ENCODE measurements around the gene PTPRN2. TPM values are rescaled to one million over a fixed set of nuclear protein-coding genes. Genes with fewer than 3 reads are reported as not detected.
"Not testable (repeated sequence)": the region's sequence is repeated elsewhere in the genome, so short reads cannot be mapped to it uniquely, and the experiment has no call there.

Gene PTPRN2
- total RNA-seq, 4 donors from 2014 or later = 6.6 to 10.7 (median 8.2) TPM

DNA sequence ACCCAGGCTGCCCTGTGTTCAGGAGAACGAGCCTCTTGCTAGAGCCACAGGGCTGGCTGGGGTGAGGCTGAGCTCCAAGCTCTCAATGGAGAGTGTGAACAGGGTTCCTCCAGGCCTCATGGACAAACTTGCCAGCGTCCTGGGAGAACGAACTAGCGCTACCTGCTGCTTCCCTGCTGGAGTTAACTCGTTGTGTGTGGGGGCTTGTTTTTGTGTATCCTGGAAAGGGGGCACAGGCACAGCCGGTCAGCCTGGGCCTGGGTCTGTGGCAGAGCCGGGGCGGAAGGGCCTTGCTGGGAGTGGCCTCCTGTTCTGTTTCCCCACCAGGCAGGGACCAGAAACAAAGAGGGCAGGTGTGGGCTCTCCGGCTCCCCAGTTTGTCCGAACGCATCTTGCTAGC, 991.6 kb downstream of the PTPRN2 start:
- TF ChIP-seq CTCF (IDR thresholded peaks at IDR 0.05) = no peak
- no peak for TF ChIP-seq POLR2A (IDR thresholded peaks at IDR 0.05)
- no peak for TF ChIP-seq EP300 (IDR thresholded peaks at IDR 0.05)
- H3K4me3 ChIP-seq = no peak overlapping the region
- peaks cover 0 to 13% (median 0%) of the 10 kb centered on the region in 3 donors for H3K36me3 ChIP-seq
- no peak for DNase-seq (ENCODE audit: low spot score in 2 of 2)
- H3K27ac ChIP-seq = no peak overlapping the region
- 79 to 81% methylated on average over 10 to 11 of the region's 11 CpGs for WGBS, 2 donors
- H3K4me1 ChIP-seq = no peaks in the 10 kb centered on the region
- no peaks in the 10 kb centered on the region for H3K9me3 ChIP-seq
- no peaks in the 10 kb centered on the region for H3K27me3 ChIP-seq

- Histone ChIP-seq H3K9me3 (no peaks in the 10 kb centered on the region), H3K4me1 (no peaks in the 10 kb centered on the region), H3K27me3 (no peaks in the 10 kb centered on the region), H3K27ac (no peak overlapping the region), H3K4me3 (no peak overlapping the region), H3K36me3 (peaks cover 0 to 13% (median 0%) of the 10 kb centered on the region in 3 donors)
- TF ChIP-seq EP300 (IDR thresholded peaks at IDR 0.05) = no peak
- TF ChIP-seq CTCF (IDR thresholded peaks at IDR 0.05) = no peak
- no peak for TF ChIP-seq POLR2A (IDR thresholded peaks at IDR 0.05)
- 83 to 84% methylated on average over 20 of the region's 20 CpGs for WGBS, 2 donors
- no peak for DNase-seq (ENCODE audit: low spot score in 2 of 2)
Measured at GRCh38 chr7:157595086-157595855, 992.4 kb downstream of the PTPRN2 start.

DNA sequence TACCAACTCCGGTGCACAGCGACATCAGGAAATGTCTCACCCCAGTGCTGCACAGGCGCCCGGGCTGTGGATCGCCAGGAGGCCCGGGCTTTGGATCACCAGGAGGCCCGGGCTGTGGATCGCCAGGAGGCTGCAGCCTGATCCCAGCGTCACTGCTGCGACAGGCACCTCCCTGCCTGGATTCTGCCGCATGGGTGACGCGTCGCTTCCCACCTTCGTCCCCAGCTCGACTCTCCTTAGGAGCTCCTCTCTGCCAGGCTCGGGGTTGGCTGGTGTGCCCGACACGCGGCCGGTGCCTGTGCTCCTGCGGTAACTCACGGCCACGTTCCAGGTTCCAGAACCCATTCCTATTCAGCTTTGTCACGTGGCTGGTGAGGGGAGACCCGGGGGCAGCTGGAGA, 993.3 kb downstream of the PTPRN2 start:
- peaks cover 0 to 13% (median 0%) of the 10 kb centered on the region in 3 donors for H3K36me3 ChIP-seq
- no peaks in the 10 kb centered on the region for H3K9me3 ChIP-seq
- WGBS, 2 donors = 89 to 91% methylated on average over 26 of the region's 26 CpGs
- H3K27ac ChIP-seq = no peak overlapping the region
- no peaks in the 10 kb centered on the region for H3K27me3 ChIP-seq
- no peak for TF ChIP-seq EP300 (IDR thresholded peaks at IDR 0.05)
- no peak for TF ChIP-seq CTCF (IDR thresholded peaks at IDR 0.05)
- TF ChIP-seq POLR2A (IDR thresholded peaks at IDR 0.05) = no peak
- no peak overlapping the region for H3K4me3 ChIP-seq
- no peaks in the 10 kb centered on the region for H3K4me1 ChIP-seq
- DNase-seq (ENCODE audit: low spot score in 2 of 2) = no peak

- Histone ChIP-seq H3K36me3 (peaks cover 0 to 13% (median 0%) of the 10 kb centered on the region in 3 donors), H3K27me3 (no peaks in the 10 kb centered on the region), H3K4me3 (no peak overlapping the region), H3K4me1 (no peaks in the 10 kb centered on the region), H3K27ac (no peak overlapping the region), H3K9me3 (no peaks in the 10 kb centered on the region)
- DNase-seq (ENCODE audit: low spot score in 2 of 2) = no peak
- no peak for TF ChIP-seq POLR2A (IDR thresholded peaks at IDR 0.05)
- no peak for TF ChIP-seq CTCF (IDR thresholded peaks at IDR 0.05)
- no peak for TF ChIP-seq EP300 (IDR thresholded peaks at IDR 0.05)
- 85 to 87% methylated on average over 14 of the region's 14 CpGs for WGBS, 2 donors
Measured at GRCh38 chr7:157593541-157593940, 994.1 kb downstream of the PTPRN2 start.

- not testable (repeated sequence) for H3K9me3 ChIP-seq; H3K4me1 ChIP-seq; DNase-seq (ENCODE audit: low spot score in 2 of 2); H3K27me3 ChIP-seq; H3K27ac ChIP-seq; H3K4me3 ChIP-seq
- H3K36me3 ChIP-seq = peaks cover 0 to 13% (median 0%) of the 10 kb centered on the region in 3 donors
- 92 to 93% methylated on average over 31 of the region's 31 CpGs for WGBS, 2 donors
Measured at GRCh38 chr7:157592636-157593320, 994.8 kb downstream of the PTPRN2 start.
